ENCODE measurements around the gene TMEM150C. TPM values are rescaled to one million over a fixed set of nuclear protein-coding genes. Genes with fewer than 3 reads are reported as not detected.

TMEM150C gene
- total RNA-seq, 1 experiment from 2014 or later: 2.7 TPM

DNA sequence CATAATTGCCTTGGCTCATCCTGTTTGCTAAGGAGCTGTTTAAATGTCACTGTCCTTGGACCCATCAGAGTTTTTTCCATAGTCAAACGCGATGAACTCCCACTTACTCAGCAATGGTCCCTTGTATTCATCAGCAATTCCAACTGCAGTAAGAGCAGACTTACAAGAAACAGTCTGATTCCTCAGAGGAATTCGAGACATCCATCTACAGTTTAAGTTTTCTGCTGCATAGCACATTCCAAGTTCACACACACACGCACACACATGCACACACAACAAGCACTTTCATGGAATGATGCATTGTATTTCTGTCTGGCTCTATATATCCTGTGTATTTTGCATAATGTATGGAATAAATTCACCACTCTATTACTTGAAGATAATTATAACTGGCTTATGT, 32.7 kb upstream of the TMEM150C start:
- Histone ChIP-seq H3K79me2 (ENCODE audit: insufficient read depth, low read length) (no peaks in the 10 kb centered on the region), H3K14ac (ENCODE audit: insufficient read depth, low read length) (no peak overlapping the region), H3T11ph (ENCODE audit: low read length) (no peak overlapping the region), H3K23ac (ENCODE audit: insufficient read length, low read depth, low read length) (no peak overlapping the region), H3K27ac (ENCODE audit: insufficient read length, low read depth, low read length) (no peak overlapping the region), H4K20me1 (ENCODE audit: control insufficient read depth, insufficient read depth, insufficient read length) (no peaks in the 10 kb centered on the region), H2BK20ac (ENCODE audit: low read depth, low read length, poor library complexity, severe bottlenecking) (no peak overlapping the region), H3K79me1 (ENCODE audit: insufficient read depth, low read depth, low read length, poor library complexity, severe bottlenecking) (no peaks in the 10 kb centered on the region), H3K18ac (ENCODE audit: insufficient read length, low read depth, low read length) (no peak overlapping the region), H3K4ac (ENCODE audit: low read depth, low read length) (no peak overlapping the region), H3K4me1 (ENCODE audit: insufficient read depth, low read length) (peaks cover 8% of the 10 kb centered on the region; the same call in 1 of the 2 replicates), H2AK5ac (ENCODE audit: insufficient read length, low read length) (no peak overlapping the region), H2BK12ac (ENCODE audit: insufficient read length, low read depth, low read length) (no peak overlapping the region), H3K9ac (ENCODE audit: extremely low read depth, insufficient read length, low read length) (no peak overlapping the region), H2BK5ac (ENCODE audit: insufficient read length, low read length) (no peak overlapping the region), H3K23me2 (ENCODE audit: insufficient read length, low read depth, low read length, poor library complexity, severe bottlenecking) (no peaks in the 10 kb centered on the region), H4K5ac (ENCODE audit: insufficient read length, low read depth, low read length) (no peak overlapping the region), H2AFZ (ENCODE audit: low read length) (no peak overlapping the region), H2BK15ac (ENCODE audit: low read depth, low read length) (no peak overlapping the region), H2BK120ac (ENCODE audit: low read depth, low read length, poor library complexity, severe bottlenecking) (no peak overlapping the region), H4K8ac (replicated peaks; ENCODE audit: insufficient read length, low read depth, low read length) (no peak overlapping the region), H3K27me3 (ENCODE audit: insufficient read depth, low read length) (no peaks in the 10 kb centered on the region), H3K9me3 (ENCODE audit: control insufficient read depth, low read depth, low read length) (no peaks in the 10 kb centered on the region), H3K56ac (ENCODE audit: insufficient read length, low read depth, low read length) (no peak overlapping the region), H4K91ac (ENCODE audit: insufficient read length, low read depth, low read length) (no peak overlapping the region), H3K4me2 (ENCODE audit: insufficient read depth, insufficient read length, low read length) (no peak overlapping the region)
- no peaks in the 10 kb centered on the region for H3K36me3 Mint-ChIP-seq (ENCODE audit: insufficient read depth in 1 of 3, low read depth in 3 of 3)
- H3K4me3 Mint-ChIP-seq: no peak overlapping the region
- TF ChIP-seq, protein P1, sequence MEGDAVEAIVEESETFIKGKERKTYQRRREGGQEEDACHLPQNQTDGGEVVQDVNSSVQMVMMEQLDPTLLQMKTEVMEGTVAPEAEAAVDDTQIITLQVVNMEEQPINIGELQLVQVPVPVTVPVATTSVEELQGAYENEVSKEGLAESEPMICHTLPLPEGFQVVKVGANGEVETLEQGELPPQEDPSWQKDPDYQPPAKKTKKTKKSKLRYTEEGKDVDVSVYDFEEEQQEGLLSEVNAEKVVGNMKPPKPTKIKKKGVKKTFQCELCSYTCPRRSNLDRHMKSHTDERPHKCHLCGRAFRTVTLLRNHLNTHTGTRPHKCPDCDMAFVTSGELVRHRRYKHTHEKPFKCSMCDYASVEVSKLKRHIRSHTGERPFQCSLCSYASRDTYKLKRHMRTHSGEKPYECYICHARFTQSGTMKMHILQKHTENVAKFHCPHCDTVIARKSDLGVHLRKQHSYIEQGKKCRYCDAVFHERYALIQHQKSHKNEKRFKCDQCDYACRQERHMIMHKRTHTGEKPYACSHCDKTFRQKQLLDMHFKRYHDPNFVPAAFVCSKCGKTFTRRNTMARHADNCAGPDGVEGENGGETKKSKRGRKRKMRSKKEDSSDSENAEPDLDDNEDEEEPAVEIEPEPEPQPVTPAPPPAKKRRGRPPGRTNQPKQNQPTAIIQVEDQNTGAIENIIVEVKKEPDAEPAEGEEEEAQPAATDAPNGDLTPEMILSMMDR (conservative IDR thresholded peaks at IDR 0.05): no peak
- peaks cover 29 to 30% of the 10 kb centered on the region in 2 experiments for H3K4me1 Mint-ChIP-seq
- no peak for DNase-seq
- no CpG with 5 or more reads among the region's 4 CpGs for WGBS (ENCODE audit: extremely low coverage, insufficient read length, low lambda C conversion rate)
- no peaks in the 10 kb centered on the region for H3K9me3 Mint-ChIP-seq
- H3K27me3 Mint-ChIP-seq (ENCODE audit: low read depth): no peaks in the 10 kb centered on the region; the same call in 1 of the 2 replicates
- no peak overlapping the region for H3K27ac Mint-ChIP-seq
